Measurements from ENCODE around the gene PCYT1A. TPM values are rescaled to one million over a fixed set of nuclear protein-coding genes. Genes with fewer than 3 reads are reported as not detected.

Gene PCYT1A
- total and polyA plus RNA-seq, 12 donors, result 21.0 to 121 (median 102) TPM

DNA sequence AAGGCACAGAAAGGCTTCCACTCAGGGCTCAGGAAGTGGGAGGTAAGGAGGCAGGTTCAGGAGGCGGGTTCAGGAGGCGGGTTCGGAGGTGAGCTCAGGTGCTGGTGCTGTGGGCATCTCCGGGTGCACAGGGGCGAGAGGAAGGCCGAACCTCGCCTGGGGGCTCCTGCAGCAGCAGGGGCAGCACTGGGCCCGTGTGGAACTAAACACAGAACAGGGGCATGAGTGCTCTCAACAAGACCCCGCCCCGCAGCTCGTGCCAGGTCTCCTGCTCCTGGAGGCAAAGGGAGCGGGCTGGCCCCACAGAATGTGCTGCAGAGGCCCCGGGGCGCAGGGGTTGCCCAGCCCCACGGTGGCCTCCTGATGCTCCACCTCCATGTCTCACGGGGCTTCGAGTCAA, 90.0 kb downstream of the PCYT1A start:
- H3K4me1 ChIP-seq, result peaks cover 0 to 29% (median 17%) of the 10 kb centered on the region in 9 donors
- no peak for ATAC-seq
- WGBS, 2 donors, result 88 to 89% methylated on average over 17 of the region's 17 CpGs
- TF ChIP-seq, protein P1, sequence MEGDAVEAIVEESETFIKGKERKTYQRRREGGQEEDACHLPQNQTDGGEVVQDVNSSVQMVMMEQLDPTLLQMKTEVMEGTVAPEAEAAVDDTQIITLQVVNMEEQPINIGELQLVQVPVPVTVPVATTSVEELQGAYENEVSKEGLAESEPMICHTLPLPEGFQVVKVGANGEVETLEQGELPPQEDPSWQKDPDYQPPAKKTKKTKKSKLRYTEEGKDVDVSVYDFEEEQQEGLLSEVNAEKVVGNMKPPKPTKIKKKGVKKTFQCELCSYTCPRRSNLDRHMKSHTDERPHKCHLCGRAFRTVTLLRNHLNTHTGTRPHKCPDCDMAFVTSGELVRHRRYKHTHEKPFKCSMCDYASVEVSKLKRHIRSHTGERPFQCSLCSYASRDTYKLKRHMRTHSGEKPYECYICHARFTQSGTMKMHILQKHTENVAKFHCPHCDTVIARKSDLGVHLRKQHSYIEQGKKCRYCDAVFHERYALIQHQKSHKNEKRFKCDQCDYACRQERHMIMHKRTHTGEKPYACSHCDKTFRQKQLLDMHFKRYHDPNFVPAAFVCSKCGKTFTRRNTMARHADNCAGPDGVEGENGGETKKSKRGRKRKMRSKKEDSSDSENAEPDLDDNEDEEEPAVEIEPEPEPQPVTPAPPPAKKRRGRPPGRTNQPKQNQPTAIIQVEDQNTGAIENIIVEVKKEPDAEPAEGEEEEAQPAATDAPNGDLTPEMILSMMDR (IDR thresholded peaks at IDR 0.05), result no peak
- H3K27ac ChIP-seq, result no peak overlapping the region
- no peak for DNase-seq
- intact Hi-C loops (cut with DNase I), result loop anchor here in 5 of 10 donors (2.0 to 5.0 kb wide), 2 partner anchors 125 kb away; no protein-coding TSS in a partner anchor
- peaks cover 0 to 2% (median 0%) of the 10 kb centered on the region in 7 donors for H3K27me3 ChIP-seq
- H3K4me3 ChIP-seq, result no peak overlapping the region
- no peaks in the 10 kb centered on the region for H3K36me3 ChIP-seq
- no peaks in the 10 kb centered on the region for H3K9me3 ChIP-seq

DNA sequence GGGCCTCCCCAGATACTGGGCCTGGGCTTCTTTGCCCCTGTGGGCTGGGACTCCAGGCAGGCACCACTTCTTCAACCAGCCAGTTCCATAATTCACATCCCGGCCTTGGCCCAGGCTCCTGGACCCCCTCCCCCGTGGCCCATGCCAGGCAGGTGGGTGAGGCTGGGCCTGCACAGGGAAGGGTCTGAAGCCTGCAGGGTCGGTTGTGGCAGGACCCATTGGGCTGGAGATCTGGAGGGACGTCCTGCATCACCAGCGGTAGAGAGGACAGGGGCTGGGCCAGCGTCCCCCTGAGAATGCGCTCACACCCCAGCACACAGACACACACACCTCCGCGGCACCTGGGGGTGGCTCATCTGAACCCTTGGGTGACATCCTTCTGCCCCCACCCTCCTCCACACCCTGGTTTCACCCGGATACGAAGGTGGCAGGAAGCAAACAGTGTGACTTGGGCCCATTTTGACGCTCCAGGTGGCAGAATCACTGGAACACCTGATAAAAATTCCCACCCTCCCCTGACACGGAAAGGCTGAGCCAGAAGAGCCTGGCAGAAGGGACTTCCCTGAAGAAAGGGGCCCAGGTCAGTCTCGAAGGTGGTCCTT, 91.8 kb downstream of the PCYT1A start:
- no peaks in the 10 kb centered on the region for H3K9me3 ChIP-seq
- no peak overlapping the region for H3K4me3 ChIP-seq
- H3K36me3 ChIP-seq, result no peaks in the 10 kb centered on the region
- DNase-seq (no peak), ATAC-seq (no peak)
- no peak overlapping the region for H3K27ac ChIP-seq
- WGBS, 2 donors, result 87 to 92% methylated on average over 14 of the region's 14 CpGs
- H3K4me1 ChIP-seq, result peaks cover 0 to 45% (median 20%) of the 10 kb centered on the region in 9 donors
- TF ChIP-seq, protein P1 (IDR thresholded peaks at IDR 0.05), result no peak
- intact Hi-C loops (cut with DNase I), result loop anchor here (1.0 to 5.0 kb wide), 3 partner anchors 122 to 123 kb away; no protein-coding TSS in a partner anchor
- no peaks in the 10 kb centered on the region for H3K27me3 ChIP-seq

DNA sequence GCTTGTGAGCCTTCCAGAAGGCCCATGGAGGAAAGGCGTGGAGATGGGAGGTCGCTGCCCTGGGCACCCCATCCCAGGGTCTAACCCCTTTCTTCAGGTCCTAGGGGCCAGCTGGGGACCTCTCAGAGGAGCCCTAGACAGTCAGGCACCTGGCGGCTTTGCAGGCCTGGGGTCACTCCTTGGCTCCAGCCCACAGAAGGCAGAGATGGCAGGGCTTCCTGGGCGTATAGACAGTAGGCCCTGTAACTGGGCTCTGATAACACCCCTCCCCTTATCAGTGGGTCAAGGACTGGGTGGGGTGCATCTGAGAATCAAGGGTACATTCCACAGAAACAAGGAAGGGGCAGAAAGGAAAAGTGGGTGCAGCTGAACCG, 93.0 kb downstream of the PCYT1A start:
- Histone ChIP-seq H3K27ac (peak overlapping the region in 9 of 10 donors; percentile 27 to 95 (median 76)), H3K36me3 (no peaks in the 10 kb centered on the region), H3K4me1 (peaks cover 0 to 45% (median 20%) of the 10 kb centered on the region in 9 donors), H3K9me3 (no peaks in the 10 kb centered on the region), H3K4me3 (no peak overlapping the region), H3K27me3 (no peaks in the 10 kb centered on the region)
- intact Hi-C loops (cut with DNase I), result loop anchor here in 2 of 10 donors (2.0 kb wide), 1 partner anchor 122 kb away; no protein-coding TSS in a partner anchor
- TF ChIP-seq, protein P1 (IDR thresholded peaks at IDR 0.05), result no peak
- ATAC-seq (no peak), DNase-seq (no peak)
- 75 to 81% methylated on average over 5 of the region's 5 CpGs for WGBS, 2 donors

DNA sequence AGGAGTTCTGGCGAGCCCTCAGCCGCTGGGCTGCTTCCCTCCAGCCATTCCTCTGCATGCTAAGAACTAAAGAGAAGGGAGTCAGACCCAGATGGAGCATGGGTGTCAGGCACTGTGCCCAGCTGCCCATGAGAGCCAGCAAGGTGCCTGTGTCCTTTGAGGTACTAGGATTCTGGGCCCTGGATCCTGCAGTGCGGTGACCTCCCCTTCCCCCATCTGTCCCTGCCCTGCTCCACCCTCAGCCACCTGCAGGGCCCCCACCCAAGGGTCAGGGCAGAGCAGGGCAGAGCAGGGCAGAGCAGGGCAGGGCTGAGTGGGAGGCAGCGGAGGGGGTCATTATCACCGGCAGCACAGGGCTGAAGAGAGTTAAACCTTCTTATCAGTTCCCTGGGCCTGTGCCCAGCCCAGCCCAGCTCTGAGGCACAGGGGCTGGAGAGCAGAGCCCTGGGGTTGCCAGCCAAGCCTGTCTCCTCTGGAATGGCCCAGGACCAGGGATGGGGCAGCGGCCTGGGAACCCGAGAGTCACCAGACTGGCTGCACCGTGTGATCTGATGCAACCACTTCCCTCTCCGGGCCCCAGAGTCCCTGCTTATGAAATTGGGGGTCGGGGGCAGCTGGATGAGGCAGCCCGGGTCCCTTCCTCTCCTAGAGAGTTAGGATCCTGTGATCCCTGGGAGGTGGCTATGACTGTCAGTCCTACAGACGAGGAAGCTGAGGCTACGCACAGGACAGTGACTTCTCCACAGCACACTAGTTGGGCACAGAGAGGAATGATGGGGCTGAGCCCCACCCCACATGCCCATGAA, 93.6 kb downstream of the PCYT1A start:
- Histone ChIP-seq H3K4me3 (no peak overlapping the region), H3K4me1 (peaks cover 0 to 45% (median 20%) of the 10 kb centered on the region in 9 donors), H3K36me3 (no peaks in the 10 kb centered on the region), H3K27me3 (no peaks in the 10 kb centered on the region), H3K27ac (peak overlapping the region in 9 of 10 donors; percentile 30 to 95 (median 83)), H3K9me3 (no peaks in the 10 kb centered on the region)
- ATAC-seq (peak; percentile 73 to 95 (median 86)), DNase-seq (peak; percentile 74 to 76)
- TF ChIP-seq, protein P1 (IDR thresholded peaks at IDR 0.05), result no peak
- intact Hi-C loops (cut with DNase I), result loop anchor here in 3 of 10 donors (2.0 kb wide), 2 partner anchors 113 to 121 kb away; no protein-coding TSS in a partner anchor
- 33 to 50% methylated on average over 13 of the region's 13 CpGs for WGBS, 2 donors
